Activated CD4-positive, alpha-beta T cell treated with anti-CD3 and anti-CD28 coated beads, Interleukin-2, amount 10 ng/mL, durations not matched to agents 7 days and 5 days (primary cell): ENCODE measurements around the gene KIF13A. TPM values are rescaled to one million over a fixed set of nuclear protein-coding genes. Genes with fewer than 3 reads are reported as not detected.

ENCODE experiments used
- CTCF ChIA-PET: fragments of 350-600 bp; sonication (Branson Sonifier 250); formaldehyde crosslinking; loops from one replicate; lab custom pipeline; 2021; ENCODE audit warnings: antibody characterized with exemption; lab: Charles Lee
- POLR2A ChIA-PET: fragments of 350-600 bp; sonication (Branson Sonifier 250); formaldehyde crosslinking; loops from one replicate; lab custom pipeline; 2021; ENCODE audit warnings: antibody characterized with exemption; lab: Charles Lee
- DNase-seq: peaks from one replicate; pipeline ENCODE4 v3.0.0-alpha.2; 2020
- H3K27ac Mint-ChIP-seq: one replicate; pipeline ENCODE4 v1.8.0; 2021; ENCODE audit warnings: mild to moderate bottlenecking, moderate library complexity, mixed read lengths
- H3K27me3 Mint-ChIP-seq: one replicate; pipeline ENCODE4 v1.8.0; 2021; ENCODE audit warnings: mixed read lengths
- H3K36me3 Mint-ChIP-seq: one replicate; pipeline ENCODE4 v1.8.0; 2021; ENCODE audit warnings: low read depth, mixed read lengths
- H3K4me1 Mint-ChIP-seq: one replicate; pipeline ENCODE4 v1.8.0; 2021; ENCODE audit warnings: mixed read lengths
- H3K4me3 Mint-ChIP-seq: one replicate; pipeline ENCODE4 v1.8.0; 2021; ENCODE audit warnings: mild to moderate bottlenecking, moderate library complexity, mixed read lengths
- H3K9me3 Mint-ChIP-seq: one replicate; pipeline ENCODE4 v1.8.0; 2021; ENCODE audit warnings: mixed read lengths
- total RNA-seq, 2 experiments: library from RNA; stranded (reverse); gene quantifications; one replicate each; pipeline ENCODE4 v1.2.3, GENCODE V29; 2021

Gene KIF13A
- total RNA-seq, 2 experiments from 2014 or later: not detected

DNA sequence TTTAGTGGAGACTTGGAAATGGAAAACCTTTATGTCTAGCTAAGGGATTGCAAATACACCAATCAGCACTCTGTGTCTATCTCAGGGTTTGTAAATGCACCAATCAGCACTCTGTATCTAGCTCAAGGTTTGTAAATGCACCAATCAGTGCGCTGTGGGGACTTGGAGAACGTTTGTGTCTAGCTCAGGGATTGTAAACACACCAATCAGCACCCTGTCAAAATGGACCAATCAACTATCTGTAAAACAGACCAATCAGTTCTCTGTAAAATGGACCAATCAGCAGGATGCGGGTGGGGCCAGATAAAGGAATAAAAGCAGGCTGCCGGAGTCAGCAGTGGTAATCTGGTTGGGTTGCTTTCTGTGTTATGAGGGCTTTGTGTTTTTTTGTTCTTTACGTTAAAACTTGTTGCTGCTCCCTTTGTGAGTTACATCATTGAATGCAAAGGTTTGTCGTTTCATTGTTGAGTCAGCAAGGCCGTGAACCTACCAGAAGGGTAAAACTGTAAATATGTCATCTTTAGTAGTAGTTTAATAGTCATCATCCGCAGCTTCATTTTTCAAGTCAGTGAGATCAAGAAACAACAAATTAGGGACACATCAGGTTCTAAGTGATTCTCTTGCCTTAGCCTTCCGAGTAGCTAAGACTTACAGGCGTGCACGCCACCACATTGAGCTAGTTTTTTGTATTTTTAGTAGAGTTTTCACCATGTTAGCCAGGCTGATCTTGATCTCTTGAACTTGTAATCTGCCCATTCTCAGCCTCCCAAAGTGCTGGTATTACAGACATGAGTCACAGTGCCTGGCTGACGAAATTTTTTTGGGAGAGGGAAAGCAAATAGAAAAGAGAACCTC is 258.0 kb downstream of the KIF13A start:
- CTCF ChIA-PET: interaction anchor here (0.6 kb wide), 1 partner anchor 74 kb away, joined by 3 read pairs; no protein-coding TSS in a partner anchor

DNA sequence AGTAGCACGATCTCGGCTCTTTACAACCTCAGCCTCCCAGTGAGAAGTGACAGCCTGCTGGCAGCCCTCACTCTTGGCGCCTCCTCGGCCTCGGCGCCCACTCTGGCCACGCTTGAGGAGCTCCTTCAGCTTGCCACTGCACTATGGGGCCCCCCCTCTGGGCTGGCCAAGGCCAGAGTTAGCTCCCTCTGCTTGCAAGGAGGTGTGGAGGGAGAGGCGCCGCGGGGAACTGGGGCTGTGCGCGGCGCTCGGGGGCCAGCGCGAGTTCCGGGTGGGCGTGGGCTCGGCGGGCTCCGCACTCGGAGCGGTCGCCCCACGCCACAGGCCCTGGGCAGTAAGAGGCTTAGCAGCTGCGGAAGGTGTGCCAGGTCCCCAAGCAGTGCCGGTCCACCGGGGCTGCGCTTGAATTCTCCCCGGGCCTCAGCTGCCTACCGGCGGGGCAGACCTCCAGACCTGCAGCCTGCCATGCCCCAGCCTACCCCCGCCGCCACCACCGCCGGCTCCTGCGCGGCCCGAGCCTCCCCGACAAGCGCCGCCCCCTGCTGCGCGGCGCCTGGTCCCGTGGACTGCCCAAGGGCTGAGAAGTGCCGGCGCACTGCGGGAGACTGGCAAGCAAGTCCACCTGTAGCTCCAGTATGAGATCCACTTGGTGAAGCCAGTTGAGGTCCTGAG is 258.7 kb downstream of the KIF13A start:
- DNase-seq: no peak
- Mint-ChIP-seq H3K36me3 (no peaks in the 10 kb centered on the region), H3K9me3 (peaks cover 3% of the 10 kb centered on the region), H3K27ac (no peak overlapping the region), H3K4me1 (no peaks in the 10 kb centered on the region), H3K27me3 (no peaks in the 10 kb centered on the region), H3K4me3 (no peak overlapping the region)
- ChIA-PET CTCF (no interaction called here), POLR2A (no interaction called here)

More for the DNA sequence above, 258.0 kb downstream of the KIF13A start:
- no peak for DNase-seq
- no peaks in the 10 kb centered on the region for H3K4me1 Mint-ChIP-seq
- H3K4me3 Mint-ChIP-seq: no peak overlapping the region
- POLR2A ChIA-PET: no interaction called here
- H3K27ac Mint-ChIP-seq: no peak overlapping the region
- peaks cover 3% of the 10 kb centered on the region for H3K9me3 Mint-ChIP-seq
- H3K36me3 Mint-ChIP-seq: no peaks in the 10 kb centered on the region
- H3K27me3 Mint-ChIP-seq: no peaks in the 10 kb centered on the region

DNA sequence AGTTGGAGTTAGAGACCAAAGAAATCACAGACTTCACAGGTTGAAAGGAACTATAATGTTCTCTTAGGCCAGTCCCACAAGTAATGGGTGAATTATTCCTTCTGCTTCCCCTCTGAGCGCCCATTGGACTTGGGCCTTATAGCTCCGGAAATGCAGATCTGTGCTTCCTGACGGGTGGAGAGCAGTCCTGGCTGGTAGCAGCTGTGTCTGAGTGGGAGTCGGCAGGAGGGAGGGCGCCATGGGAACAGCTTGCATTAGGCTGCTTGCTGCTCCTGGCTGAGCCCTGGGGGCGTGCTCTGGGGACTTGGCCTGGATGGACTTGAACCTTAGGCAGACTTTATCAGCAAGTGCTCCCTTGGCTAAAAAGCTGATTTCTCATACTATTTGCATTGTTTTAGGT is 262.4 kb downstream of the KIF13A start:
- CTCF ChIA-PET: no interaction called here
- POLR2A ChIA-PET: interaction anchor here (0.6 kb wide), 1 partner anchor 1885 kb away, joined by 4 read pairs; no protein-coding TSS in a partner anchor
- DNase-seq: no peak
- Mint-ChIP-seq H3K36me3 (no peaks in the 10 kb centered on the region), H3K4me1 (no peaks in the 10 kb centered on the region), H3K27ac (no peak overlapping the region), H3K27me3 (peaks cover 6% of the 10 kb centered on the region), H3K4me3 (no peak overlapping the region), H3K9me3 (peaks cover 3% of the 10 kb centered on the region)

DNA sequence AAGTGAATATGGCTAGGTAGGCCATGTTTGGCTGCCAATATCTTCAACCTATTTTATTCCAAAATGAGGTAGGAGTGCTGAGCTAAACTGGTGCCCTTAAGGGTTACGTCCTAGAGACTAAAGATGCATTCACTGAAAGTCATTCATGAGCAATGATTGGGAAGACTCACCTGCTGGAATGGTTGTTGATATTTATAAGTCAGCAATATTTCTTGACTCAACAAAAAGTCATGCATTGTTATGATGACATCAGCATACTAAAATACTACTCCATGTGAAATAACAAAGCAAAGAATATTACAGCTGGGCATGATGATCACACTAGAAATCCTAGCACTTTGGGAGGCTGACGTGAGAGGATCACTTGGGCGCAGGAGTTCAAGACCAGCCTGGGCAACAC is 263.1 kb downstream of the KIF13A start:
- CTCF ChIA-PET: no interaction called here

DNA sequence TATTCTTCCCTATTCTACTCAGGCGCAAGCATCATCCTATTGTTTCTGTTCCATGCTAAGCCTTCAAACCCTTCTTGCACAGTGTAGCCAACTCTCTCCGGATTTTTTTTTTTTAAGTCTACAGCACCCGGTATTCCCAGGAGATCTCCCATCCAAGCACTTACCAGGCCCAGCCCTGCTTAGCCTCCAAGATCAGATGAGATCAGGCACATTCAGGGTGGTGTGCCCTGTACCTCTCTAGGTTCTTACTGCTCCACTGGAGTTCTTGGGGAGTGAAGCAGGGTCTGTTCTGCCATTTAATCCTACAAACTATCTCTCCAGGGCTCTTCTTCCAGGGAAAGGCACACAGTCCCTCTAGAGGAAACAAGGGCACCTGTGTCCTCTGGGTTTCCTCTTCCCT is 265.8 kb downstream of the KIF13A start:
- Mint-ChIP-seq H3K9me3 (no peaks in the 10 kb centered on the region), H3K4me3 (no peak overlapping the region), H3K4me1 (no peaks in the 10 kb centered on the region), H3K27me3 (peaks cover 9% of the 10 kb centered on the region), H3K36me3 (no peaks in the 10 kb centered on the region), H3K27ac (no peak overlapping the region)
- no peak for DNase-seq
- ChIA-PET POLR2A (no interaction called here), CTCF (no interaction called here)

More for the DNA sequence above, 263.1 kb downstream of the KIF13A start:
- DNase-seq: no peak
- POLR2A ChIA-PET: no interaction called here
- Mint-ChIP-seq H3K4me3 (no peak overlapping the region), H3K27me3 (peaks cover 9% of the 10 kb centered on the region), H3K27ac (no peak overlapping the region), H3K4me1 (no peaks in the 10 kb centered on the region), H3K9me3 (no peaks in the 10 kb centered on the region), H3K36me3 (no peaks in the 10 kb centered on the region)

DNA sequence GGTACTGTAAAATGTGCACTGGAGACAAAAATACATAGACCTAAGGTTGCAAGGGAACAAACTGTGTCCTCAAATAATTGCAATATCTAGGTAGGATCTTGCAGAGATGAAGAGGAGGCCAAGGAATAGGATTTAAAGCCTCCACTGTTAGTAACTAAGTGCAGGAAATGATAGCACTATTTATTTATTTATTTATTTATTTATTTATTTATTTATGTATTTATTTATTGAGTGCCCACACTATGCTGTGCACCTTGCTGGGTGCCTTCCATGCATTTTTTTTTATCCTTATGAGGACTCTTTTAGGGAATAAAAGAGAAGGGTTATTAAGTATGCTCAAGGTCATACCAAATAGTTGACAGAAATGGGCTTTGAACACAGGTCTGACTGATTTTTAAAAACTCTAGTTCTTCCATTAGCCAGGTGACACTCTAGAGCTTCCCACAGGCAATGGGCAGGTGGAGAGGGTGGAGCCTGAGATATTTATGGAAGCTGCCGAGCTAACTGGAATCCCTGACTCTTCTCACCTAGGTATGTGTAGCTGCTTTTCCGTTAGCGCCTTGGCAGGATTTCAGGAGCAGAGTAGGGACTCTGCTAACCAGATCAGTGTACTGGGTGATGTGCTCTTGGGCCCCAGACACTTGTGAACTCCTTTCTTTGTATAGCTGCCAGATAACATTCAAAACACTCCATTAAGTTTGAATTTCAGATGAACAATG is 268.0 kb downstream of the KIF13A start:
- no peak for DNase-seq
- no peak overlapping the region for H3K27ac Mint-ChIP-seq
- no peak overlapping the region for H3K4me3 Mint-ChIP-seq
- peaks cover 1% of the 10 kb centered on the region for H3K36me3 Mint-ChIP-seq
- POLR2A ChIA-PET: no interaction called here
- CTCF ChIA-PET: interaction anchor here (1.0 kb wide), 1 partner anchor 84 kb away, joined by 3 read pairs; no protein-coding TSS in a partner anchor
- peaks cover 9% of the 10 kb centered on the region for H3K27me3 Mint-ChIP-seq
- H3K4me1 Mint-ChIP-seq: peaks cover 10% of the 10 kb centered on the region
- H3K9me3 Mint-ChIP-seq: no peaks in the 10 kb centered on the region

DNA sequence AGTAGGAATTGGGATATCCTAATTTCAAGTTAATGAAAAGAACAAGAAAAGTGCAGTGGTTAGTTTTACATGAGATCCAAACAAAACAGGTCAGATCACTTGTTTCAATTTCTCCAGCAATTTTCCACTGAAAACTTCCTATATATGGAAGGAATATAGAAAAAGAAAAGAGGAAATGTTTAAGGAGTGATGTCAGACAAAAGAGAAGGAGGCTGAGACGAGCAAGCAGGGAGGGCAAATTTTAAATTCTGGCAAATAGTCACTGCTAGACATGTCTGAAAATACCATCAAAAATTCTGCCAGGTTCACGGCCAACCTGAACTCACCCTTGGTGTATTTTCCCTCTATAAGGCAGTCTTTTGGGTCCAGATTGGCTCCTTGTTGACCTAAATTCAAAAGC is 271.2 kb downstream of the KIF13A start:
- H3K4me3 Mint-ChIP-seq: no peak overlapping the region
- POLR2A ChIA-PET: no interaction called here
- DNase-seq: no peak
- H3K36me3 Mint-ChIP-seq: peaks cover 1% of the 10 kb centered on the region
- peaks cover 3% of the 10 kb centered on the region for H3K27me3 Mint-ChIP-seq
- CTCF ChIA-PET: interaction anchor here (0.6 to 4.3 kb wide), 2 partner anchors 14 to 21 kb away, joined by 3 to 21 read pairs; no protein-coding TSS in a partner anchor
- no peak overlapping the region for H3K27ac Mint-ChIP-seq
- peaks cover 19% of the 10 kb centered on the region for H3K4me1 Mint-ChIP-seq
- H3K9me3 Mint-ChIP-seq: no peaks in the 10 kb centered on the region

DNA sequence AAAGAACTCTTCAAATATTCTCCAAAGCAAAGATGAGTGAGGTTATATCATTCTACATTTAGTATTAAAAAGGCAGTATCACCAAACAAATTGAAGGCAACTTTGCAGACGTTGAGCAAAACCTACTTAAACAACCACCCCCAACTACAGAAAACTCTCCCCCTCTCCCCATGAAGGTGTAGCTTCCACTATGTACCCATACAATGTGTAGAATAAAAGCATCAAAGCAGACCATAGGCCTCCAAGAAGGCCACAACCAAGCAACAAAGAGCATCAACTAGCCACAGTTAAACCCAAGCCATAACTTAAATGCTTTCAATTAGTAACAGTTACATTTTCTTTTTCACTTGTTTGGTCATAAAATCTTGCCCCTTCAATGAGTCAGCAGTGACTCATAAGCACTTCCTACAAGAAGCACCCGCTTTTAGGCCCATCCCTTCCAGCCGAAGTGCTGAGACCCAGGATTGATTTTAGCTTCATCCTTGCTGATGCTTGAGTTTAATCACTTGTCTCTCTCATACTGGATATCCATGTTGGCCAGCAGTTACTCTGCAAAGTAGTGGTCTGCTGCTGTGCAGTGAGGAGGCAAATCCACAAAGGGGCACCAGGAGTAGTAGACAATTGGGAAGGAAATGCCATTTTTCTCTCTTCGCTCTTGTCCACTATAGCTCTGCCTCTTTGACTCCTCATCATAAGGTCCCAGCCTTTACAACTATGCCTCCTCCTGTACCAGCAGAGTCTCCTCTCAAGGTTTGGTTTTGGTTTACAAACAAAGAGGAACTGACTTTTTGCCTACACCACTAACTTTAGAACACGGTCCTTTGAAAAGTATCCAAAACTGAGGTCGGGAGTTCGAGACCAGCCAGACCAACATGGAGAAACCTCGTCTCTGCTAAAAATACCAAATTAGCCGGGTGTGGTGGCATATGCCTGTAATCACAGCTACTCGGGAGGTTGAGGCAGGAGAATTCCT is 272.3 kb downstream of the KIF13A start:
- Mint-ChIP-seq H3K36me3 (peaks cover 3% of the 10 kb centered on the region), H3K9me3 (no peaks in the 10 kb centered on the region), H3K4me3 (peak overlapping the region; percentile 11), H3K27ac (peak overlapping the region; percentile 82), H3K4me1 (peaks cover 23% of the 10 kb centered on the region), H3K27me3 (peaks cover 3% of the 10 kb centered on the region)
- DNase-seq: peak; percentile 29
- CTCF ChIA-PET: interaction anchor here (4.3 kb wide), 1 partner anchor 13 kb away, joined by 21 read pairs; no protein-coding TSS in a partner anchor
- POLR2A ChIA-PET: interaction anchor here (1.0 kb wide), 1 partner anchor 14 kb away, joined by 5 read pairs; no protein-coding TSS in a partner anchor

DNA sequence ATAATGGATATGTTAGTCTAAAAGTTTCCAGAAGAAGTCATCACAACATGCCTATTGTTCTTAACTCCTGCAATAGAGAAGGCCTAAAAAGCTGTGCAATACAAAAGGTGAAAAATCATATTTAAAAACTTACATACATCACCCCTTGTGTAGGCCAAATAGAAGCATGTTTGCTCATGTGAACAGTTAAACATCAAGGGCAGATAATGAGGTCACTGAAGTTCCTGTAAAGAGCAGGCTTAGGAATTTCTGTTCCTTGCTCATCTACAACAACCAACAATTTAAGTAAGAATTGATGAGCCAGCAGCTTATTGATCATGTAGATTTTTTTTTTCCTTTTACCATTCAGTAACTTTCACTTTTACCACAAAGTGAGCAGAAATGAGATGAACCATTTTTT is 273.3 kb downstream of the KIF13A start:
- no peak for DNase-seq
- ChIA-PET CTCF (interaction anchor here (4.3 kb wide), 1 partner anchor 12 kb away, joined by 21 read pairs; no protein-coding TSS in a partner anchor), POLR2A (no interaction called here)
- Mint-ChIP-seq H3K27ac (no peak overlapping the region), H3K27me3 (no peaks in the 10 kb centered on the region), H3K36me3 (peaks cover 5% of the 10 kb centered on the region), H3K4me3 (no peak overlapping the region), H3K4me1 (peaks cover 23% of the 10 kb centered on the region), H3K9me3 (no peaks in the 10 kb centered on the region)

DNA sequence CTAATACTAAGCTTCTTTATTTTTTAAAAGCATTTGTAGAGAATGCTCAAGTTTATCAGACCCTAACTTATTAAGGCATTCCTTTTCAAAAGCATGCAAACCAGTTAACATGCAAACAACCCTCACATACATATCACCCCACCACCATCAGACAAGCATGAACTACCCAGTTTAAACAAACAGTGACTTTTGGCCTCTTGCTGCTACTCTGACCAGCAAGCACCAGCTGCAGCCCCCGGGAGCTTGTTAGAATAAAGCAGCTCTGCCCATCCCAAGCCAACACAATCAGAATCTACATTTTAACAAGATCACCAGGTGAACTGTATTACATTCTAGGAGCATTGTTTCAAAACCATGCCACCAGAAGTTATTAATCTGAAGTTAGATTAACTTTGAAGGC is 274.9 kb downstream of the KIF13A start:
- peaks cover 15% of the 10 kb centered on the region for H3K36me3 Mint-ChIP-seq
- CTCF ChIA-PET: interaction anchor here (4.3 kb wide), 1 partner anchor 10 kb away, joined by 21 read pairs; no protein-coding TSS in a partner anchor
- H3K27me3 Mint-ChIP-seq: no peaks in the 10 kb centered on the region
- POLR2A ChIA-PET: no interaction called here
- no peak overlapping the region for H3K27ac Mint-ChIP-seq
- no peak for DNase-seq
- peaks cover 24% of the 10 kb centered on the region for H3K4me1 Mint-ChIP-seq
- H3K4me3 Mint-ChIP-seq: no peak overlapping the region
- H3K9me3 Mint-ChIP-seq: no peaks in the 10 kb centered on the region

DNA sequence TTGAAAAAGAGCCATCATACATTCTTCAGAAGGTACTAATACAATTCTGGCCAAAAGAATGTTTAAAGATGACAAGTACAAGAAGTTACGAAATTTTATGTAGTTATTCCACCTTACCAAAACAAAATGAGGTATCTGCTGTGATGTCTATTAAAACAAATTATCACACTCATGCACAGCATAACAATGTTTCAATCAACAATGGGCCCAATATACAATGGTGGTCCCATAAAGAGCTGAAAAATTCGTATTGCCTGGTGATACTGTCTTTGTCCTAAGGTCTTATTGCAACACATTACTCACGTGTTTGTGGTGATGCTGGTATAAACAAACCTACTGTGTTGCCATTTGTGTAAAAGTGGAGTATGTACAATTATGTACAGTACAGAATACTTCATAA is 277.1 kb downstream of the KIF13A start:
- POLR2A ChIA-PET: no interaction called here
- no peak overlapping the region for H3K4me3 Mint-ChIP-seq
- peaks cover 25% of the 10 kb centered on the region for H3K36me3 Mint-ChIP-seq
- H3K27me3 Mint-ChIP-seq: no peaks in the 10 kb centered on the region
- no peaks in the 10 kb centered on the region for H3K9me3 Mint-ChIP-seq
- CTCF ChIA-PET: no interaction called here
- DNase-seq: no peak
- H3K27ac Mint-ChIP-seq: no peak overlapping the region
- peaks cover 31% of the 10 kb centered on the region for H3K4me1 Mint-ChIP-seq

DNA sequence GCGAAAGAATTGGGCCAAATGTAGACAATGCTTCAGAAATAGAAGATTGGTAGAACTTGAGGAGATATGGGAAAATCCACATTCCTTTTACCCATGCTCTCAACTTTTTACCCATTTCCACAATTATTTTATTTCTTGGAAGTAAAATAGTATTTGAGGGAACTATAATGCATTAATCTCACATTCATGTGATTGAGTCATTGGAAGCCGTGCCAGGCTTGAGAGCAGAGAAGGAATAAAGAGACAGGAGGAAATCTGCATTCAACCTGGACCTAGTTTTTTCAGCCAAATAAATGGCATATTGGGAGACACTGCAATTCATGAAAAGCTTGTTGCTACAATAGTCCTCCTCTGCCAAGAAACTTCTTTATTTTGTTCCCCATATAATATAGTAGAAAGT is 278.0 kb downstream of the KIF13A start:
- peaks cover 23% of the 10 kb centered on the region for H3K36me3 Mint-ChIP-seq
- no peak for DNase-seq
- ChIA-PET CTCF (no interaction called here), POLR2A (no interaction called here)
- H3K4me1 Mint-ChIP-seq: peaks cover 23% of the 10 kb centered on the region
- H3K27me3 Mint-ChIP-seq: no peaks in the 10 kb centered on the region
- no peak overlapping the region for H3K27ac Mint-ChIP-seq
- H3K9me3 Mint-ChIP-seq: no peaks in the 10 kb centered on the region
- H3K4me3 Mint-ChIP-seq: no peak overlapping the region
